ENCODE measurements around the gene RIBC1.
"Not testable (repeated sequence)": the region's sequence is repeated elsewhere in the genome, so short reads cannot be mapped to it uniquely, and the experiment has no call there.

RIBC1 gene

DNA sequence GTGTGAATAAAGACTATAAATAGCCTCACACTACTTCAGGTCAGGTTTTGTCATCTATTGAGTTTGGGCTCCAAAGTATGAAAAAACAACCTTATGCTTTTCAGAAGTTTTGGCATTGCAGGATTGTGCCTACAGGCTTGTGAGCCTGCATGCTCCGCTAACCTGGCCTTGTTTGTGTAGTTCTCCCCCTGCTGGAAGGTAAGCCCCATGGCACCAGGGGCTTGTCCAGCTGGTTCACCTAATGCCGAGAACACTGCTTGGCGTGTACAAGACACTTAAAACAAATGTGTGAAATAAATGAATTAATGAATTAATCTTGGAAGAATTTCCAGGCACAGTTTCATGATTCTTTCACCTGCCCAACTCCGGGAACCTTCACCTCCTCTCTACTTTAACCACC, 13.3 kb downstream of the RIBC1 start:
- peak in 31 of 58 donors; percentile 0 to 27 (median 7) for DNase-seq

GRCh38 chrX:53437206-53437605, 14.5 kb downstream of the RIBC1 start:
- DNase-seq, result no peak

- no peak for DNase-seq
Observed at GRCh38 chrX:53438174-53438831, 15.6 kb downstream of the RIBC1 start.

DNA sequence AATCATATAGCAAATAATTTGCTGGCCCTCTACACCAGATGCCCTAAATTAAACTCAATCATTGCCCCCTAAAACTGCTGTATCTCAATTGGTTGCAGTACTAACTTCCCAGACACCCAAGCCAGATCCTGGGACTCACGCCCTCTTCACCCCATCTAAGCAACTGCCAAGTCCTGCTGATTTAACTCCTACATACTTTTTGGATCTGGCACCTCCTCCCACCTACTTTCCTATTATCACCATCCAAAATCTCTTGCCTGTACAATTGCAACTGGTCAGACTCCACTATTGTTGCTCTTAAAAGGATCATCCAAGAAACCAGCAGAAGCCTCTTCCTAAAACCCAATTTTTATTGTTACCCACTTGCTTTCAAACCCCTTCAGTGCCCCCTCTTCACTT, 16.2 kb downstream of the RIBC1 start:
- DNase-seq, result no peak

DNA sequence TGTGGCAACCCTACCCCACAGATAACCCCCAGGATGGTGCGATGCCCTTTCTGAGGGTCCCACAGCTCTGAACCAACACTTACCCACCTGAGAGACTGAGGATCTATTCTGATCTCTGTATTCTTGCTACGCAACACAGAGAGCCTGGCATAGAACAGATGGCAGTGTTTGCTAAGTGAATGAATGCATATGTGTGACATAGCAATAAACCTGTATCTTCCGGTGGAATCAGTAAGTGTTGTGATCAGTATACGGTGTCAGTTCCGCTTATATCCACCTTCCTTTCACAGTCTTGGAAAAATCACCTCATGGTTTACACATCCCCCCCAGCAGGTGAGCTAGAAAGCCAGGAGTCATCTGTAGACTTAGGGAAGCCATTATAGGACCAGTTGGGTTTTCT, 17.4 kb downstream of the RIBC1 start:
- DNase-seq, result peak in 1 of 58 donors; percentile 10

DNA sequence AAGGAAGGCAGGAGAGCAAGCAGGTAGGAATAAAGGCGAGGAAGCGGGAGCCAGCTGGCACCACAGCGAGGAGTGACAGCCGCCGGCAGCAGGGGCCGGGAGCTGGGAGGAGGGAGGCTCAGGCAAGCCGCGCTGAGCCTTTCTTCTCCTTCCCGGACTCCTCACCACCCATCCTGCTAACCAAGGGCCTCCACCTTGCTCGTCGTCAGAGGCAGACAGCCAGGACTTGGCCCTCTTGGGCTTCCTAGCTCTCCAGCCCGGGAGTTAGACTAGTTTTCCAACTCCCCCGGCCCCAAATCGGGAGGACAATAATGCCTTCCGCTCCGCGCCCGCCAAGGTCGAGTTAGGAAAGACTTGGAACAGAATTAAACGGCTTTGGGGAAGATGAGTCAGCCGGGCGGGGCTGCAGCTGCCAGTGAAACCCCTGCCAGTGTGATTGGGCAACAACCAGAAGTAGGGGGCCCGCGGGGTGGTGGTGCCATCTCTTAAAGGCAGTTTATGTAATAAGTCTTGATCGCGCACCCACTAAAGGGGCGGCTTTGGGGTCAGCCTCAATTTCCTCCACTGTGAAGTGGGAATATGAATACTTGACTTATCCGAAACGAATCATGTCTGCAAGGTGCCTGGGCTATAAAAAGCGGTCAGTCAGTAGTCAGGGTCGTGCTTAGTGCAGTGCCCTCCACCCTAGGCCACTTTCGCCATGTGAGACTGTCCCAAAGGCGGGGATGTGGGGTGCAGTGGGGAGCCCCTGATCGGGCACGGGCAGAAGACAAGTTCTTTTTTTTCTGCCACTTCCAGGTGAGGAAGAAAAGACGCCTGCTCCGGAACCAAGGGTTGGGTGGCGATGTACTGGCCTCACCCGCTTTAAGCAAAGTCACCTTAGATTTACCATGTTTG, 18.2 kb downstream of the RIBC1 start:
- peak in 35 of 58 donors; percentile 0 to 54 (median 11) for DNase-seq

- peak in 56 of 58 donors; percentile 2 to 79 (median 43) for DNase-seq
Observed at GRCh38 chrX:53441531-53442321, 19.1 kb downstream of the RIBC1 start.

DNA sequence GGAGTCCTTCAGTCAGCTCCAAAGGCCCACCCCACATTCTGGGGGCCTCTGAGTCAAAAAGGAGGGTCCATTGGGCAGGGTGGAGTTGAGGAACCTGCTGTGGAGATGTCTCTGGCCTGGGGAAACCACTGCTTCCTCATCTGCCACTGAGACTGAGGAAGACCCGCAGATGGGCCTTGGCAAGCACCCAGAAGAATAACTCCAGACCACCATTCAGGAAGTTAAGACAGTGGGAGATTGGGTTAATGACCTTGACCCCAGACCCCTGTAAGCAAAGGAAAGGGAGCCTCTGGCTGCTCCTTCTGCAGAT, 19.6 kb downstream of the RIBC1 start:
- DNase-seq, result peak in 2 of 58 donors; percentile 2 to 4

DNA sequence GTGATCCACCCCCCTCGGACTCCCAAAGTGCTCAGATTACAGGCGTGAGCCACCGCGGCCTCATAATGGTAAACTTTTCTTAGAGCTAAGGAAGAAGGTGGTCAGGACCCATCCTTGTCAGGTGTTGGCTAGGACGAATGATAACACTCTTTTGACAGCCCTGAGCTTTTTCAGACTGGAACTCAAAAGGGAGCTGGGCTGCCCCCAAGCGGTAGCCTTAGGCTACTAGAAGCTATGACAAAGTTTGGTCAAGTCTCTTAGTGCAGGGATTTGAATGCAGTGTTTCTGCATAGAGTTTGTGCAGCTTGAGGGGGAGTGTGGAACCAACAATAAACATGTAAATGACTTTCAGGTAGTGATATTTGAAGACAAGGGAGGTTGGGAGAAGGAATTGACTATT, 23.3 kb downstream of the RIBC1 start:
- peak in 24 of 58 donors; percentile 0 to 19 (median 2) for DNase-seq

GRCh38 chrX:53447441-53447840, 24.8 kb downstream of the RIBC1 start:
- no peak for DNase-seq

DNA sequence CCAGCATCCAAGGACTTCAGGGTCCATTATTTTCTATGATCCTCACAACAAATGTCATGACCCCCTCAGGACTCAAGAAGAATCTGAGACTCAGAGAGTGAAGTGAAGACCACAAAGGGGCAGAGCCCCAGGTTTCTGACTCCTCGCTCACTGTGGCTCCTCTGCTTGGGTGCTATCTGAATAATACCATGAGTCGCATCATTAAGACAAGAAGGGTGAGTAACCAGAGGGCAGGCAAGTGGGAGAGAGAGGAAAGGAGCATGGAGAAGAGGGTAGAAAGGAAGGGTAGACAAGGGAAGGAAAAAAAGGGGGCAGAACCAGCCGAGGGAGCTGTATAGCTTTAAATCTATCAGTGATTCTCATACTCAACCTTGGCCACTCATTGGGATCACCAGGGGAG, 27.0 kb downstream of the RIBC1 start:
- no peak for DNase-seq

DNA sequence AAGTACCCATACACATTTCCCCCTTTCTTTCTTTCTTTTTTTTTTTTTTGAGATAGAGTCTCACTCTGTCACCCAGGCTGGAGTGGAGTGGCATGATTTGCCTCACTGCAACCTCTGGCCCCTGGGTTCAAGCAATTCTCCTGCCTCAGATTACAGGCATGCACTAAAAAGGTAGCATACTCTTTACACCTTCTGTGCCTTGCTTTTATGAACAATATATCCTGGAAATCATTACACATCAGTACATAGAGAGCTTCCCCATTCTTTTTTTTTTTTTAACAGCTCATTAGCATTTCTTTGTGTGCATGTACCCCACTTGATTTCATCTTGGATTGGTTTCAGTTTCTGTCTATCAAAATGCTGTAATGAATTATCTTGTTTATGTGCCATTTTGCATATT, 30.1 kb downstream of the RIBC1 start:
- DNase-seq, result no peak

DNA sequence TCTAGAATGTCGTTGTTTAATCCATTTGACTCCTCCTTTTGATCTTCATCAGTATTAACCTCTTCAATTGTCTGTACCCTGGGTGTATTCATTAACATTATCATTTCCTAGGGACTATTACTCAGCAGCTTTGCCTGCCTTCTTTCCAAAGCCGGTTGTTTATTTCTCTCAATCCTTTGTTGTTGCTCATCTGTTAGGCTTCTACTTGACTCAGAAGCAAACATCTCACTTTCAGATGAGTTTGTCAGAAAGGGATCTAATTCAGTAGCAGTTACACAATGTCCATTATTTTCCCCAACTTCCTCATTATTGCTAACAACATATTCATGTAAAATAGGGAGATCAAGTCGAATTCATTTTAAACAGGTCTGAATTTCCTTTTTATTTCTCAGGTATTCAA, 33.6 kb downstream of the RIBC1 start:
- no peak for DNase-seq

- DNase-seq, result no peak
Observed at GRCh38 chrX:53458082-53458481, 35.4 kb downstream of the RIBC1 start.

- DNase-seq, result not testable (repeated sequence)
Observed at GRCh38 chrX:53468659-53469058, 46.0 kb downstream of the RIBC1 start.

- no peak for DNase-seq
Observed at GRCh38 chrX:53471346-53471745, 48.7 kb downstream of the RIBC1 start.

GRCh38 chrX:53474707-53475106, 52.0 kb downstream of the RIBC1 start:
- DNase-seq, result no peak

GRCh38 chrX:53476371-53476770, 53.7 kb downstream of the RIBC1 start:
- no peak for DNase-seq

- DNase-seq, result no peak
Observed at GRCh38 chrX:53479301-53479700, 56.6 kb downstream of the RIBC1 start.

Data from anterior cingulate cortex (tissue), 58 donors.